ENCODE results near the gene SENP7. TPM values are rescaled to one million over a fixed set of nuclear protein-coding genes. Genes with fewer than 3 reads are reported as not detected.
"Not testable (repeated sequence)": the region's sequence is repeated elsewhere in the genome, so short reads cannot be mapped to it uniquely, and the experiment has no call there.

The SENP7 gene
- 35.5 TPM for polyA plus RNA-seq (ENCODE audit: insufficient read length)

DNA sequence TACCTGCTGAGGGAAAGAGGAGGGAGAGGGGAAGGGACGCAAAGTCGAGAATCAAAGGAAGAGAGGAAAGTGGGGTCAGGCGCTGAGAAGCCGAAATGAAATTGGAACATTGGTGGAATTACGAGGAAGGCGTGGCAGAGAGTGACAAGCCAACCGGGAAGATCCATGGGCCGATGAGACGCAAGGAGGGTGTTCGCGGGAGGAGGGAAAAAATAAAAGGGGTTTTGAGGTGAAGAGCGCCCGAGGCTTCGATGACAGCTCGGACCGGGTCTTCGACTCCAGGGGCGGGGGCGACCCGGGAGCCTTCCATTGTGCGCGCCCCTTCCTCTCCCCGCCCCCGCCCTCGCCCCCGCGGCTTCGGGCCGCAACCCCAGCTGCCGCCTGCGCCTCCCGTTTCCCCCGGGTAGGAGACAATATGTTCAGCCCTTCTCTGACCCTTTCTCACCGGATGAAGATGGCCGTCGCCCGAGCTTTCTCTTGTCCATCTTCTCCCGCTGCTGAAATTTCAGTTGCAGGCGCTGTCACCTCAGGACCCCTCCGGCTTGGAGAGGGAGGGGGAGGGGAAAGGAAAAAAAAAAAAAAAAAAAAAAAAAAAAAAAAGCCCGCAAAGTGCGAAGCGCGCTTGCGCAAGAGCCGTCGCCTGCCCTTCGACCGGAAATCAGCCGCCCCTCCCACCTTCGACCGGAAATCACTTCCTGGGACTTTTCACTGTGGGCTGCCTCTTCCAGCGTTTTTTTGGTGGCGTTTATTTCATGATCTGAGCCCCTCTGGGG lies at the start of gene SENP7:
TSS of gene SENP7 (minus strand) at position 567 of the 773 bp plus-strand sequence. CDS start at position 485, 82 bp downstream.
- DNase-seq: peak; percentile 91

DNA sequence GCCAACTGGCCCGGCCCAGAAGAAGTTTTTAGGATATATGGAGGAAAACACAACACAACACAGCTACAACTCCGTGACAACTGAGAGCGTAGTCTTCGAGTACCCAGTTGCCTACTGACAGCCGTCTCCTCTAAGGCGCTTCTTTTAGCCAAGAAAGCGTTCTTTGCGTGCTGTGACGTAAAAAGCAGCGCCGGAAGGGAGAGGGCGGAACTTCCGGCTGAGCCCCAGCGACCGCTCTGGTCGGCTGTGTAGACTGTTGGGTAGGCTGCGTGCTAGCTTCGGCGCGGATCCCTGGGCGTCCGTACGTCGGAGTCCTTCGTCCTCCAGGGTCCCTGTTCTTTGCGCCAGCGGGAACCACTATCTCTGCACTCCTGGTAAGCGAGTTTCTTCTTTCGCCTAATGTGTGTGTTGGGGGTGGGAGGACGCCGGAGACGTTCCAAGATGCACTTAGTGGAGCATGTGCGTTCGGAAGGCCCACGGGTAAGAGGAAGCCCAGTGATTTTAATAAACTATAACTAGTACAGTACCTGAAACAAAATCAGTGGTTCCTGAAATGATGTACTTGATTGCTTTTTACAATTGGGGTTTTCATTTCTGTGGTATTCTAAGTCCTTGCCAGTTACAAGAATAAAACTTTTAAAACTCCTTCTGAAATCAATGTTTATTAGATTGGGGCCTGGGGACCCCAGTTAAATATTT lies 48.8 kb upstream of the SENP7 start, which contains the start of gene TRMT10C:
TSS of gene TRMT10C (plus strand) at position 239 of the 699 bp plus-strand sequence. CDS start 2,914 bp downstream, outside the sequence.
- peak; percentile 95 for DNase-seq

DNA sequence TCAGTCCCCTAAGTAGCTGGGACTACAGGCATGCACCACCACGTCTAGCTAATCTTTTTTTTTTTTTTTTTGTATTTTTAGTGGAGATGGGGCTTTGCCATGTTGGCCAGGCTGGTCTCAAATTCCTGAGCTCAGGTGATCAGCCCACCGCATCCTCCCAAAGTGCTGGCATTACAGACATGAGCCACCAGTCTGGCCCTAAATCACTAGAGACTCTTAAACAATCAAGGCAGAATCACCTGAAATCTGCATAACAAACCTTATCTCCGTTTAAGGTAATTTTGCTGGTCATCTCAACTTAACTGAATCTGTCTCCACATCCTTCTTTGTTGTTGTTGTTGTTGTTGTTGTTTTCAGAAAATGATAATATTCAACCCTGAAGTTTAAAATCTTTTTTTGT lies 43.1 kb upstream of the SENP7 start:
- no peak for DNase-seq

DNA sequence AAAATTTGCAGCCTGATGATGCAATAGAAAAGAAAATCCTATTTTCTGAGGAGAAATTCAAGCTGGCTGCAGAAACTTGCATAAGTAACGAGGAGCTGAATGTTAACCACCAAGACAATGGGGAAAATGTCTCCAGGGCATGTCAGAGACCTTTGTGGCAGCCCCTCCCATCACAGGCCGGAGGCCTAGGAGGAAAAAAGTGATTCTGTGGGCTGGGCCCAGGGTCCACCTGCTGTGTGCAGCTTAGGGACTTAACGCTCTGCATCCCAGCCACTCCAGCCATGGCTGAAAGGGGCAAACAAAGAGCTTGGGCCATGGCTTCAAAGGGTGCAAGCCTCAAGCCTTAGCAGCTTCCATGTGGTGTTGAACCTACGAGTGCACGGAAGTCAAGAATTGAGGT lies 40.4 kb upstream of the SENP7 start:
- DNase-seq: not testable (repeated sequence)

GRCh38 chr3:101551359-101552081 lies 38.5 kb upstream of the SENP7 start:
- DNase-seq: not testable (repeated sequence)

GRCh38 chr3:101549473-101549872 lies 36.5 kb upstream of the SENP7 start:
- no peak for DNase-seq

DNA sequence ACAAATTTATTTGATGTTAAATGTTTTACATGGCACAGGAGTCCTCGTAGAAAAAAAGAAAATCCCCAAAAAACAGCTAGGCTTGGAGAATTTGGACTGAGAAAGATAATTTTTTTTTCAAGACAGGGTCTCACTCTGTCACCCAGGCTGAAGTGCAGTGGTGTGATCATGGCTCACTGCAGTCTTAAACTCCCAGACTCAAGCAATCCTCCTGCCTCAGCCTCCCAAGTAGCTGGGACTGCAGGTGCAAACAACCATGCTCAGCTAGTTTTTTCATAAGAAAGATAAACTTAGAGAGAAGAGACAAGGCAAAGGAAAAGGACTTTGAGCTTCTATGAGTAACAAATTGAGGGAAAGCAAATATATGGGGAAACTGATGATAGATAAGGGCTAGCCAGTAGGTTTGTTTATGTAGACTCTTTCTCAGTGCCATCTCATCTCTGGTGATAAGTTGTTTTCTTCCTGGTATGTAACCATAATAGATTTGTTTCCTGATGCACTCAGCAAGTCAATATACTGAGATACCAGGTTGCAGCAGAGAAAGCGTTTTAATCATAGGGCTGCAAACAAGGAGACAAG lies 35.6 kb upstream of the SENP7 start:
- DNase-seq: no peak

DNA sequence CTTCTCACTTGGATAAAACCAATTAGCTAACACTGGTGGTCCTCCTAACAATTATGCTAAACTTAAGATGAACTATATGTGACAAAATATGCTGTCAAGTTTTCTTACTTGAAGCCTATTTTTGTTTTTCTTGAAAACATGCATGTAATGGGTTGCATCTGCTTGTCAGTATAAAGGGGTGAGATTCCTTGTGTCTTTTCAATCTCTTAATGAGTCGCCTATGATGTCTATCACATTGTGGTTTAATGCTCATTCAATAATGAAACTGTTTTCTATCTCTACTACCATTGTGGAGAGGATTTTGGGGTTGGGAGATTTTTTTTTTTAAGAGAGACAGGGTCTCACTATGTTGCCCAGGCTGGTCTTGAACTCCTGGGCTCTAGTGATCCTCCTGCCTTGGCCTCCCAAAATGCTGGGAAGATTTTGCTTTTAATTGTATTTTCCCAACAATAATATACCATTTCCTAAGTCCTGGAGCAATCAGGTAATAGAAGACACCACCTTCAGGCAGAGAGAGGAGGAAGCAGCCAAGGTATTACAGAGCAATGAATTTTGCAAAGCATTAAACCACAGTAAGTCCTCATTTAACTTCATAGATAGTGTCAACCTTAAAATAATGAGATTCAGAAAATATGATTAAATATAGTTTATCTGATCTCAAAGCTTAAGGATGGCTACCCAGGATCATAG lies 31.3 kb upstream of the SENP7 start:
- no peak for DNase-seq

DNA sequence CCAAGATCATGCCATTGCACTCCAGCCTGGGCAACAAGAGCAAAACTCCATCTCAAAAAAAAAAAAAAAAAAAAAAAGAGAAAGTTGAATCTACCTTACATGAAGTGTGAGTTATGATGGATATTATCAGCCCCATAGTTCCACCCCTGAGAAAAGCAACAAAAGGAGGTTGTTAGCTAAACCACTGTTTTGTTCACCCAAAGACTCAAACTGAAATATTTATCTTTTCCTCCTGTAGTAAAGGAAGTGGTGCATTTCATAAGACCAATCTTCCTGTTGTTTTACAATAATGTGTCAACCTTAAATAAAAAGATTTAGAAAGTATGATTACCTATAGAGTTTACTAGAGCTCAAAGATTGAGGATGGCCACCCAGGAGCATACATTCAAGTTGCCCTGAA lies 29.9 kb upstream of the SENP7 start:
- DNase-seq: no peak

DNA sequence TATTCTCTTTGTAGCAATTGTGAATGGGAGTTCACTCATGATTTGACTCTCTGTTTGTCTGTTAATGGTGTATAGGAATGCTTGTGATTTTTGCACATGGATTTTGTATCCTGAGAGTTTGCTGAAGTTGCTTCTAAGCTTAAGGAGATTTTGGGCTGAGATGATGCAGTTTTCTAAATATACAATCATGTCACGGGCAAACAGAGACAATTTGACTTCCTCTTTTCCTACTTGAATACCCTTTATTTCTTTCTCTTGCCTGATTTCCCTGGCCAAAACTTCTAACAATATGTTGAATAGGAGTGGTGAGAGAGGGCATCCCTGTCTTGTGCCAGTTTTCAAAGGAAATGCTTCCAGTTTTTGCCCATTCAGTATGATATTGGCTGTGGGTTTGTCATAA lies 23.9 kb upstream of the SENP7 start:
- DNase-seq: not testable (repeated sequence)

DNA sequence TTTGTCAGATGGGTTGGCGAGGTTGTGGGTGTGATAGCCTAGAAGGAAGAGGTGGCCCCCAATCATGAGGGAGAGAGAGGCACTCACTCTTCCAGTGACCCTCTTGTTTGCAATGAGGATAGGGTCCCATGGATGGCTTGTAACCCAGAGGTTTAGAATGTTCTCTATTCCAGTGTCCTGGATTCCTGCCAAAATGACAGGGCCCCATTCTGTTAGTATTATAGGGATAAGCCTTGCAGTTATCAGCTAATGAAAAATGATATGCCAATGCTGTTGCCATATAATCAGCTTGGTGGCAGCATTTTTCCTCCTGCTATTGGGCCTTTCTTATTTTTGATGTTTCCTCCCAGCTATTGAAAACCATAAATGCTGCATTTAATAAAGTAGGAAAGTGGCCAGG lies 23.3 kb upstream of the SENP7 start:
- no peak for DNase-seq

- DNase-seq: no peak
Measured at GRCh38 chr3:101535221-101535620, 22.2 kb upstream of the SENP7 start.

- no peak for DNase-seq
Measured at GRCh38 chr3:101533603-101533968, 20.6 kb upstream of the SENP7 start.

GRCh38 chr3:101532783-101533602 lies 20.0 kb upstream of the SENP7 start:
- DNase-seq: no peak

- DNase-seq: no peak
Measured at GRCh38 chr3:101531473-101532086, 18.6 kb upstream of the SENP7 start.

DNA sequence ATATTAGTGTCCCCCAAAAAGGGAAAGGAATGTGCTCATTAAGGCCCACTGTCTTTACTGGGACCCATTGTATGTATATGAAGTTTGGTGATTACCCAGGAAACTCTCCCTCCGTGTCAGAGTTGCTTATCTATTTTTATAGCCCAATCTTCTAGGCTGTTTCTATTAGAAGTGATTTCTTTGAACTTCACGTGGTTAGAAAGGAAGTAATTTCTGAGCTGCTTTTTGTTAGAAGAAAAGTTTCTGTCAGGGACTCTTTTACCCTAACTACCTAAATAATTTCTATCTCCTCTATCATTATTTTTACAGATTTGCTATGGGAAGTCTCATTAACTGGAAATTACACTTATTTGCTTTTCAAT lies 17.7 kb upstream of the SENP7 start:
- no peak for DNase-seq

- DNase-seq: no peak
Measured at GRCh38 chr3:101529816-101530685, 17.0 kb upstream of the SENP7 start.

DNA sequence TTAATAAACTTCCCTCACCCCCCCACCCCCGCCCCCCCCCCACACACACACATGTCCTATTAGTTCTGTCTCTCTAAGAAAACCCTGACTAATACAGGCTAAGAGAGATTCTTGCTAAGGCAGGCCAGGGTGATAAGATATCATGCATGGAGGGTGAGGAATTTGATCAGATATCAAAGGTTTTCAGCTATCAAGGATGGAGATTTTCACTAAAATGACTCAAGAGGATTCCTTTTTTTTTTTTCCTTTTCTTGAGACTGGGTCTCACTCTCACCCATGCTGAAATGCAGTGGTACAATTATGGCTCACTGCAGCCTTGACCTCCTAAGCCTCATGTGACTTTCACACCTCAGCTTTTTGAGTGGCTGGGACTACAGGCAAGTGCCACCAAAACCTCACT lies 14.9 kb upstream of the SENP7 start:
- no peak for DNase-seq

DNA sequence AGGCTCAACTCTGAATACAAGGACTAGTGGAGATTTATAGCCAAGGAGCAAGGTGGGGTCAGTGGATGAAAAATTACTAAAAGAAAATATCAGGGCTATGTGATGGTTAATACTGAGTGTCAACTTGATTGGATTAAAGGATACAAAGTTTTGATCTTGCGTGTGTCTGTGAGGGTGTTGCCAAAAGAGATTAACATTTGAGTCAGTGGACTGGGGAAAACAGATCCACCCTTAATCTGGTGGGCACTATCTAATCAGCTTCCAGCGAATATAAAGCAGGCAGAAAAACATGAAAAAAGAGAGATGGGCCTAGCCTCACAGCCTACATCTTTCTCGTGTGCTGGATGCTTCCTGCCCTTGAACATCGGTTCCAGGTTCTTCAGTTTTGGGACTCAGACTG lies 14.4 kb upstream of the SENP7 start:
- DNase-seq: no peak

DNA sequence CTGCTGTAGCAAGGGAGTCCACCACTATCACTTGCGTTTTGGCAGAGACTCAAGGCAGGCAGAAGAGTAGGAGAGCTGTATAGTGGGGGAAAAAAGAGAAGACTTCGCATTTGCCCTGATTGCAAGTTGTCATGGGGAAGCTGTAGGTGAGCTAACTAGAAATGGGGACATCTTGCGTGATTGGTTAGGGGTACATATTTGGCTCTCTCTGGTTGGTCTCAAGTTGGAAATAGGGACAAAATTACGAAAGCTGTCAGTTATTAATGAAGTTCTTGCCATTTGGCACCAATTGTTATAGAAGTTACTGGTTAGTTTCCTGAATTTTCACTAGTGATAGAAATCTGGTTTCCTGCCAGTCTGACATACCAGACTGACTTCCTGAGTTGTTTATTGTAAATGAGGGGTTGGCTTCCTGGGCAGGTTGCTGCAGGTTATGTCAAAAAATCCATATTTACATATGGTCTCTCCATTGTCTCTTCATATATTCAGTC lies 8.2 kb upstream of the SENP7 start:
- DNase-seq: no peak
